NCI-H2227 treated with DMSO at 0.1 percent for 48 hours (cell line): Measurements from ENCODE around the gene HEPH.
"Not testable (repeated sequence)": the region's sequence is repeated elsewhere in the genome, so short reads cannot be mapped to it uniquely, and the experiment has no call there.

Experiments used
- DNase-seq: peaks from one replicate; lab custom pipeline; 2025; lab: John Stamatoyannopoulos, UW

Gene HEPH

GRCh38 chrX:66163849-66164411 is at the start of gene HEPH:
TSS of gene HEPH (plus strand) at chrX:66164247. CDS start at chrX:66170571, 6,324 bp downstream.
- no peak for DNase-seq

- not testable (repeated sequence) for DNase-seq
Observed at GRCh38 chrX:66118722-66119121, 45.3 kb upstream of the HEPH start.

- not testable (repeated sequence) for DNase-seq
Observed at GRCh38 chrX:66121354-66121753, 42.7 kb upstream of the HEPH start.

GRCh38 chrX:66126662-66127061 is 37.4 kb upstream of the HEPH start:
- no peak for DNase-seq

- no peak for DNase-seq
Observed at GRCh38 chrX:66130469-66130868, 33.6 kb upstream of the HEPH start.

GRCh38 chrX:66135284-66135683 is 28.8 kb upstream of the HEPH start:
- DNase-seq: not testable (repeated sequence)

- DNase-seq: no peak
Observed at GRCh38 chrX:66142351-66142750, 21.7 kb upstream of the HEPH start.

- no peak for DNase-seq
Observed at GRCh38 chrX:66144258-66144657, 19.8 kb upstream of the HEPH start.

GRCh38 chrX:66149519-66149918 is 14.5 kb upstream of the HEPH start:
- DNase-seq: no peak

GRCh38 chrX:66150163-66150562 is 13.9 kb upstream of the HEPH start:
- no peak for DNase-seq

- DNase-seq: no peak
Observed at GRCh38 chrX:66162331-66162822, 1.7 kb upstream of the HEPH start.

- DNase-seq: no peak
Observed at GRCh38 chrX:66163447-66163846, 600 bp upstream of the HEPH start.

GRCh38 chrX:66164470-66164869 is 423 bp downstream of the HEPH start:
- DNase-seq: no peak

- DNase-seq: no peak
Observed at GRCh38 chrX:66164931-66165330, 884 bp downstream of the HEPH start.

GRCh38 chrX:66166671-66167070 is 2.6 kb downstream of the HEPH start:
- DNase-seq: no peak

- DNase-seq: no peak
Observed at GRCh38 chrX:66167431-66167830, 3.4 kb downstream of the HEPH start.

- no peak for DNase-seq
Observed at GRCh38 chrX:66176134-66176533, 12.1 kb downstream of the HEPH start.

GRCh38 chrX:66191563-66191962 is 27.5 kb downstream of the HEPH start:
- DNase-seq: no peak

GRCh38 chrX:66193821-66194220 is 29.8 kb downstream of the HEPH start:
- DNase-seq: no peak

- DNase-seq: no peak
Observed at GRCh38 chrX:66200050-66200664, 36.1 kb downstream of the HEPH start.

GRCh38 chrX:66200855-66201795 is 37.1 kb downstream of the HEPH start:
- no peak for DNase-seq

- no peak for DNase-seq
Observed at GRCh38 chrX:66203114-66203513, 39.1 kb downstream of the HEPH start.

GRCh38 chrX:66221856-66222255 is 57.8 kb downstream of the HEPH start:
- DNase-seq: no peak
